GM23338 (cell line): ENCODE data around the gene TMEM101. TPM values are rescaled to one million over a fixed set of nuclear protein-coding genes. Genes with fewer than 3 reads are reported as not detected.

Experiments
- ATAC-seq: fragments of 200-7000 bp; cut with Tn5 transposase; 3 replicates; pipeline ENCODE4 v1.9.1; 2020
- DNase-seq: peaks from one replicate; pipeline ENCODE4 v3.0.0-alpha.2; 2015; ENCODE audit warnings: low spot score
- H2AFZ ChIP-seq: fragments of 200-600 bp; sonication (generic); 2 replicates; pipeline ENCODE4 v1.8.0; 2016; ENCODE audit warnings: antibody characterized with exemption, mild to moderate bottlenecking, moderate library complexity
- H3F3A ChIP-seq: fragments of 200-600 bp; sonication (generic); replicated peaks from 2 replicates; pipeline ENCODE4 v1.8.0; 2017; ENCODE audit warnings: antibody characterized with exemption, mixed run types, low read depth
- H3K27ac ChIP-seq: fragments of 200-600 bp; sonication (generic); 2 replicates; pipeline ENCODE4 v1.6.1; 2016; ENCODE audit warnings: low read depth
- H3K27me3 ChIP-seq: fragments of 200-600 bp; sonication (generic); 2 replicates; pipeline ENCODE4 v1.8.0; 2016; ENCODE audit warnings: mild to moderate bottlenecking, mixed run types, moderate library complexity; ENCODE audit not compliant: insufficient read depth
- H3K36me3 ChIP-seq: fragments of 200-600 bp; sonication (generic); 2 replicates; pipeline ENCODE4 v1.8.0; 2016; ENCODE audit warnings: mild to moderate bottlenecking; ENCODE audit not compliant: insufficient read depth
- H3K4me1 ChIP-seq: fragments of 200-600 bp; sonication (generic); 2 replicates; pipeline ENCODE4 v1.8.0; 2016; ENCODE audit warnings: mild to moderate bottlenecking, moderate library complexity; ENCODE audit not compliant: insufficient read depth
- H3K4me2 ChIP-seq: fragments of 200-600 bp; sonication (generic); 2 replicates; pipeline ENCODE4 v1.7.1; 2017; ENCODE audit warnings: mixed run types
- H3K4me3 ChIP-seq: fragments of 200-600 bp; sonication (generic); 2 replicates; pipeline ENCODE4 v1.6.1; 2016; ENCODE audit warnings: mixed run types
- H3K79me2 ChIP-seq: fragments of 200-600 bp; sonication (generic); replicated peaks from 2 replicates; pipeline ENCODE4 v1.8.0; 2017; ENCODE audit warnings: mild to moderate bottlenecking; ENCODE audit not compliant: insufficient read depth
- H3K9me2 ChIP-seq: fragments of 200-600 bp; sonication (generic); 2 replicates; pipeline ENCODE4 v1.8.0; 2017; ENCODE audit not compliant: insufficient read depth
- H4K20me1 ChIP-seq: fragments of 200-600 bp; sonication (generic); replicated peaks from 2 replicates; pipeline ENCODE4 v1.8.0; 2017; ENCODE audit warnings: mild to moderate bottlenecking; ENCODE audit not compliant: insufficient read depth
- H3K27ac Mint-ChIP-seq: 2 replicates; pipeline ENCODE4 v1.8.0; 2020; ENCODE audit warnings: inconsistent platforms, mild to moderate bottlenecking, moderate library complexity, mixed read lengths
- H3K27me3 Mint-ChIP-seq: 3 replicates; pipeline ENCODE4 v1.8.0; 2022; ENCODE audit warnings: low read depth, mild to moderate bottlenecking, moderate library complexity, mixed read lengths, inconsistent platforms; ENCODE audit not compliant: insufficient read depth, poor library complexity
- H3K36me3 Mint-ChIP-seq: 3 replicates; pipeline ENCODE4 v1.8.0; 2021; ENCODE audit warnings: low read depth, mild to moderate bottlenecking, inconsistent platforms, moderate library complexity, mixed read lengths
- H3K4me1 Mint-ChIP-seq: 3 replicates; pipeline ENCODE4 v1.8.0; 2020; ENCODE audit warnings: mild to moderate bottlenecking, inconsistent platforms, mixed read lengths
- H3K4me3 Mint-ChIP-seq: 3 replicates; pipeline ENCODE4 v1.8.0; 2021; ENCODE audit warnings: moderate library complexity, mild to moderate bottlenecking, inconsistent platforms, mixed read lengths
- H3K9me3 Mint-ChIP-seq: 3 replicates; pipeline ENCODE4 v1.8.0; 2020; ENCODE audit warnings: moderate library complexity, mild to moderate bottlenecking, inconsistent platforms, mixed read lengths
- CREB1 ChIP-seq: fragments of 250-450 bp; sonication (Bioruptor Pico); IDR thresholded peaks from 2 replicates; pipeline ENCODE4 v1.5.0; 2020; ENCODE audit warnings: low read depth, mild to moderate bottlenecking, moderate library complexity
- EZH2 ChIP-seq: fragments of 200-600 bp; sonication (generic); IDR thresholded peaks from one replicate; pipeline ENCODE4 v1.8.0; 2017; ENCODE audit warnings: antibody characterized with exemption, mild to moderate bottlenecking, low read depth; ENCODE audit not compliant: unreplicated experiment
- EZH2phosphoT487 ChIP-seq: fragments of 200-600 bp; sonication (generic); IDR thresholded peaks from one replicate; pipeline ENCODE4 v1.8.1; 2018; ENCODE audit warnings: antibody characterized with exemption; ENCODE audit not compliant: unreplicated experiment
- JUNB ChIP-seq: IDR thresholded peaks from one replicate; pipeline ENCODE4 v1.6.1; 2016; ENCODE audit warnings: antibody characterized with exemption; ENCODE audit not compliant: unreplicated experiment
- NANOG ChIP-seq: IDR thresholded peaks from 2 replicates; pipeline ENCODE4 v1.6.1; 2016; ENCODE audit warnings: antibody characterized with exemption, borderline replicate concordance
- POLR2AphosphoS5 ChIP-seq: IDR thresholded peaks from 2 replicates; pipeline ENCODE4 v1.6.1; 2016; ENCODE audit warnings: antibody characterized with exemption, low read depth
- STAT1 ChIP-seq: IDR thresholded peaks from one replicate; pipeline ENCODE4 v1.6.1; 2016; ENCODE audit warnings: antibody characterized with exemption; ENCODE audit not compliant: unreplicated experiment
- ZNF114 ChIP-seq: fragments of 250-450 bp; sonication (Bioruptor Pico); IDR thresholded peaks from 2 replicates; pipeline ENCODE4 v1.5.0; 2020; ENCODE audit warnings: mild to moderate bottlenecking, moderate library complexity
- ZNF331 ChIP-seq: fragments of 250-450 bp; sonication (Bioruptor Pico); IDR thresholded peaks from 2 replicates; pipeline ENCODE4 v1.5.0; 2020; ENCODE audit warnings: low read depth, mild to moderate bottlenecking, moderate library complexity
- polyA plus RNA-seq: library from polyadenylated mRNA; unstranded; fragments of >200 nt; fragmentation: Nextera tagmentation; extraction: Ambion mirVana; gene quantifications from 2 replicates; pipeline ENCODE4 v1.2.1, GENCODE V29; 2016
- total RNA-seq: library from RNA; depleted of rRNA; stranded (reverse); fragments of >200 nt; shearing (Covaris generic); gene quantifications from 2 replicates; pipeline ENCODE4 v1.2.3, GENCODE V29; 2014
- TF ChIP-seq, protein P1 (sequence below), 2 experiments: fragments of 200-600 bp in 1 of 2; sonication (generic) in 1 of 2; conservative IDR thresholded peaks; 2 replicates each; pipeline versions ENCODE4 v1.5.1 to v1.6.1; 2016 to 2017; ENCODE audit warnings: antibody characterized with exemption in 2 of 2, low read depth in 2 of 2, mild to moderate bottlenecking in 2 of 2, moderate library complexity in 1 of 2
- TF ChIP-seq, protein P2 (sequence below): fragments of 250-450 bp; sonication (Bioruptor Pico); IDR thresholded peaks from 2 replicates; pipeline ENCODE4 v1.5.0; 2020; ENCODE audit warnings: mild to moderate bottlenecking, moderate library complexity
- TF ChIP-seq, protein P3 (sequence below): IDR thresholded peaks from 2 replicates; pipeline ENCODE4 v1.6.1; 2016; ENCODE audit warnings: antibody characterized with exemption
- TF ChIP-seq, protein P4 (sequence below): IDR thresholded peaks from one replicate; pipeline ENCODE4 v1.6.1; 2018; ENCODE audit warnings: antibody characterized with exemption; ENCODE audit not compliant: unreplicated experiment

The TMEM101 gene
- total and polyA plus RNA-seq, 2 experiments from 2014 or later = 15.9 to 31.6 TPM

DNA sequence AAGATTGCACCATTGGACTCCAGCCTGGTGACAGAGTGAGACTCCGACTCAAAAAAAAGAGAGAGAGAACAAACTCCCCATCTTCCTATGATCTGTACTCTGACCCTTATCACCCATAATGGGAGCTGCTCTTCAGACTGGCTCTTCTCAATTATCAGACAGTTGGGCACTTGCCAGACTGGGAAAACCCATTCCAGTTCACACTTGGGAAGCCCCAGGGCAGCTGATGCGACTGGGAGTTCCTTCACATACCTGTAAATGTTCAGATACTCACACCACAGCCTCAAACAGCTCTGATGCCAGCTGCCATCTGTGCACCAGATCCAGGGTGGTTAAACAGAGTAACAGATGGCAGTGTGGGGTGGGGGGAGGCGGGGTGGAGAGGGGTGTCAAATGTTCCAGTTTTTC is 23.8 kb upstream of the TMEM101 start:
- Histone ChIP-seq H3F3A (0 out of 2 replicates have a peak, but pooled peaks cover 7% of the 10 kb centered on the region), H3K27ac (no peak overlapping the region), H3K79me2 (peaks cover 54% of the 10 kb centered on the region), H3K27me3 (no peaks in the 10 kb centered on the region), H3K4me3 (no peak overlapping the region), H4K20me1 (peaks cover 39% of the 10 kb centered on the region), H3K36me3 (peaks cover 49% of the 10 kb centered on the region), H3K9me2 (no peaks in the 10 kb centered on the region), H3K4me2 (no peak overlapping the region), H2AFZ (no peak overlapping the region), H3K4me1 (no peaks in the 10 kb centered on the region)
- ATAC-seq (no peak), DNase-seq (no peak)
- TF ChIP-seq, protein P1, sequence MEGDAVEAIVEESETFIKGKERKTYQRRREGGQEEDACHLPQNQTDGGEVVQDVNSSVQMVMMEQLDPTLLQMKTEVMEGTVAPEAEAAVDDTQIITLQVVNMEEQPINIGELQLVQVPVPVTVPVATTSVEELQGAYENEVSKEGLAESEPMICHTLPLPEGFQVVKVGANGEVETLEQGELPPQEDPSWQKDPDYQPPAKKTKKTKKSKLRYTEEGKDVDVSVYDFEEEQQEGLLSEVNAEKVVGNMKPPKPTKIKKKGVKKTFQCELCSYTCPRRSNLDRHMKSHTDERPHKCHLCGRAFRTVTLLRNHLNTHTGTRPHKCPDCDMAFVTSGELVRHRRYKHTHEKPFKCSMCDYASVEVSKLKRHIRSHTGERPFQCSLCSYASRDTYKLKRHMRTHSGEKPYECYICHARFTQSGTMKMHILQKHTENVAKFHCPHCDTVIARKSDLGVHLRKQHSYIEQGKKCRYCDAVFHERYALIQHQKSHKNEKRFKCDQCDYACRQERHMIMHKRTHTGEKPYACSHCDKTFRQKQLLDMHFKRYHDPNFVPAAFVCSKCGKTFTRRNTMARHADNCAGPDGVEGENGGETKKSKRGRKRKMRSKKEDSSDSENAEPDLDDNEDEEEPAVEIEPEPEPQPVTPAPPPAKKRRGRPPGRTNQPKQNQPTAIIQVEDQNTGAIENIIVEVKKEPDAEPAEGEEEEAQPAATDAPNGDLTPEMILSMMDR (conservative IDR thresholded peaks at IDR 0.05; ENCODE audit: low read depth in 2 of 2) = no peak
- no peak for TF ChIP-seq EZH2
- no peak for TF ChIP-seq POLR2AphosphoS5
- TF ChIP-seq CREB1 (CRISPR knock-in tag) = no peak
- TF ChIP-seq JUNB = no peak
- TF ChIP-seq NANOG = no peak
- TF ChIP-seq ZNF114 = no peak
- TF ChIP-seq, protein P2, sequence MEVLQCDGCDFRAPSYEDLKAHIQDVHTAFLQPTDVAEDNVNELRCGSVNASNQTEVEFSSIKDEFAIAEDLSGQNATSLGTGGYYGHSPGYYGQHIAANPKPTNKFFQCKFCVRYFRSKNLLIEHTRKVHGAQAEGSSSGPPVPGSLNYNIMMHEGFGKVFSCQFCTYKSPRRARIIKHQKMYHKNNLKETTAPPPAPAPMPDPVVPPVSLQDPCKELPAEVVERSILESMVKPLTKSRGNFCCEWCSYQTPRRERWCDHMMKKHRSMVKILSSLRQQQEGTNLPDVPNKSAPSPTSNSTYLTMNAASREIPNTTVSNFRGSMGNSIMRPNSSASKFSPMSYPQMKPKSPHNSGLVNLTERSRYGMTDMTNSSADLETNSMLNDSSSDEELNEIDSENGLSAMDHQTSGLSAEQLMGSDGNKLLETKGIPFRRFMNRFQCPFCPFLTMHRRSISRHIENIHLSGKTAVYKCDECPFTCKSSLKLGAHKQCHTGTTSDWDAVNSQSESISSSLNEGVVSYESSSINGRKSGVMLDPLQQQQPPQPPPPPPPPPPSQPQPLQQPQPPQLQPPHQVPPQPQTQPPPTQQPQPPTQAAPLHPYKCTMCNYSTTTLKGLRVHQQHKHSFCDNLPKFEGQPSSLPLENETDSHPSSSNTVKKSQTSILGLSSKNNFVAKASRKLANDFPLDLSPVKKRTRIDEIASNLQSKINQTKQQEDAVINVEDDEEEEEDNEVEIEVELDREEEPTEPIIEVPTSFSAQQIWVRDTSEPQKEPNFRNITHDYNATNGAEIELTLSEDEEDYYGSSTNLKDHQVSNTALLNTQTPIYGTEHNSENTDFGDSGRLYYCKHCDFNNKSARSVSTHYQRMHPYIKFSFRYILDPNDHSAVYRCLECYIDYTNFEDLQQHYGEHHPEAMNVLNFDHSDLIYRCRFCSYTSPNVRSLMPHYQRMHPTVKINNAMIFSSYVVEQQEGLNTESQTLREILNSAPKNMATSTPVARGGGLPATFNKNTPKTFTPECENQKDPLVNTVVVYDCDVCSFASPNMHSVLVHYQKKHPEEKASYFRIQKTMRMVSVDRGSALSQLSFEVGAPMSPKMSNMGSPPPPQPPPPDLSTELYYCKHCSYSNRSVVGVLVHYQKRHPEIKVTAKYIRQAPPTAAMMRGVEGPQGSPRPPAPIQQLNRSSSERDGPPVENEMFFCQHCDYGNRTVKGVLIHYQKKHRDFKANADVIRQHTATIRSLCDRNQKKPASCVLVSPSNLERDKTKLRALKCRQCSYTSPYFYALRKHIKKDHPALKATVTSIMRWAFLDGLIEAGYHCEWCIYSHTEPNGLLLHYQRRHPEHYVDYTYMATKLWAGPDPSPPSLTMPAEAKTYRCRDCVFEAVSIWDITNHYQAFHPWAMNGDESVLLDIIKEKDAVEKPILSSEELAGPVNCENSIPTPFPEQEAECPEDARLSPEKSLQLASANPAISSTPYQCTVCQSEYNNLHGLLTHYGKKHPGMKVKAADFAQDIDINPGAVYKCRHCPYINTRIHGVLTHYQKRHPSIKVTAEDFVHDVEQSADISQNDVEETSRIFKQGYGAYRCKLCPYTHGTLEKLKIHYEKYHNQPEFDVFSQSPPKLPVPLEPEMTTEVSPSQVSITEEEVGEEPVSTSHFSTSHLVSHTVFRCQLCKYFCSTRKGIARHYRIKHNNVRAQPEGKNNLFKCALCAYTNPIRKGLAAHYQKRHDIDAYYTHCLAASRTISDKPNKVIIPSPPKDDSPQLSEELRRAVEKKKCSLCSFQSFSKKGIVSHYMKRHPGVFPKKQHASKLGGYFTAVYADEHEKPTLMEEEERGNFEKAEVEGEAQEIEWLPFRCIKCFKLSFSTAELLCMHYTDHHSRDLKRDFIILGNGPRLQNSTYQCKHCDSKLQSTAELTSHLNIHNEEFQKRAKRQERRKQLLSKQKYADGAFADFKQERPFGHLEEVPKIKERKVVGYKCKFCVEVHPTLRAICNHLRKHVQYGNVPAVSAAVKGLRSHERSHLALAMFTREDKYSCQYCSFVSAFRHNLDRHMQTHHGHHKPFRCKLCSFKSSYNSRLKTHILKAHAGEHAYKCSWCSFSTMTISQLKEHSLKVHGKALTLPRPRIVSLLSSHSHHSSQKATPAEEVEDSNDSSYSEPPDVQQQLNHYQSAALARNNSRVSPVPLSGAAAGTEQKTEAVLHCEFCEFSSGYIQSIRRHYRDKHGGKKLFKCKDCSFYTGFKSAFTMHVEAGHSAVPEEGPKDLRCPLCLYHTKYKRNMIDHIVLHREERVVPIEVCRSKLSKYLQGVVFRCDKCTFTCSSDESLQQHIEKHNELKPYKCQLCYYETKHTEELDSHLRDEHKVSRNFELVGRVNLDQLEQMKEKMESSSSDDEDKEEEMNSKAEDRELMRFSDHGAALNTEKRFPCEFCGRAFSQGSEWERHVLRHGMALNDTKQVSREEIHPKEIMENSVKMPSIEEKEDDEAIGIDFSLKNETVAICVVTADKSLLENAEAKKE (CRISPR knock-in tag) = no peak
- no peak for TF ChIP-seq ZNF331 (CRISPR knock-in tag)
- no peak for TF ChIP-seq EZH2phosphoT487
- TF ChIP-seq, protein P3, sequence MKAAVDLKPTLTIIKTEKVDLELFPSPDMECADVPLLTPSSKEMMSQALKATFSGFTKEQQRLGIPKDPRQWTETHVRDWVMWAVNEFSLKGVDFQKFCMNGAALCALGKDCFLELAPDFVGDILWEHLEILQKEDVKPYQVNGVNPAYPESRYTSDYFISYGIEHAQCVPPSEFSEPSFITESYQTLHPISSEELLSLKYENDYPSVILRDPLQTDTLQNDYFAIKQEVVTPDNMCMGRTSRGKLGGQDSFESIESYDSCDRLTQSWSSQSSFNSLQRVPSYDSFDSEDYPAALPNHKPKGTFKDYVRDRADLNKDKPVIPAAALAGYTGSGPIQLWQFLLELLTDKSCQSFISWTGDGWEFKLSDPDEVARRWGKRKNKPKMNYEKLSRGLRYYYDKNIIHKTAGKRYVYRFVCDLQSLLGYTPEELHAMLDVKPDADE = no peak
- TF ChIP-seq, protein P4, sequence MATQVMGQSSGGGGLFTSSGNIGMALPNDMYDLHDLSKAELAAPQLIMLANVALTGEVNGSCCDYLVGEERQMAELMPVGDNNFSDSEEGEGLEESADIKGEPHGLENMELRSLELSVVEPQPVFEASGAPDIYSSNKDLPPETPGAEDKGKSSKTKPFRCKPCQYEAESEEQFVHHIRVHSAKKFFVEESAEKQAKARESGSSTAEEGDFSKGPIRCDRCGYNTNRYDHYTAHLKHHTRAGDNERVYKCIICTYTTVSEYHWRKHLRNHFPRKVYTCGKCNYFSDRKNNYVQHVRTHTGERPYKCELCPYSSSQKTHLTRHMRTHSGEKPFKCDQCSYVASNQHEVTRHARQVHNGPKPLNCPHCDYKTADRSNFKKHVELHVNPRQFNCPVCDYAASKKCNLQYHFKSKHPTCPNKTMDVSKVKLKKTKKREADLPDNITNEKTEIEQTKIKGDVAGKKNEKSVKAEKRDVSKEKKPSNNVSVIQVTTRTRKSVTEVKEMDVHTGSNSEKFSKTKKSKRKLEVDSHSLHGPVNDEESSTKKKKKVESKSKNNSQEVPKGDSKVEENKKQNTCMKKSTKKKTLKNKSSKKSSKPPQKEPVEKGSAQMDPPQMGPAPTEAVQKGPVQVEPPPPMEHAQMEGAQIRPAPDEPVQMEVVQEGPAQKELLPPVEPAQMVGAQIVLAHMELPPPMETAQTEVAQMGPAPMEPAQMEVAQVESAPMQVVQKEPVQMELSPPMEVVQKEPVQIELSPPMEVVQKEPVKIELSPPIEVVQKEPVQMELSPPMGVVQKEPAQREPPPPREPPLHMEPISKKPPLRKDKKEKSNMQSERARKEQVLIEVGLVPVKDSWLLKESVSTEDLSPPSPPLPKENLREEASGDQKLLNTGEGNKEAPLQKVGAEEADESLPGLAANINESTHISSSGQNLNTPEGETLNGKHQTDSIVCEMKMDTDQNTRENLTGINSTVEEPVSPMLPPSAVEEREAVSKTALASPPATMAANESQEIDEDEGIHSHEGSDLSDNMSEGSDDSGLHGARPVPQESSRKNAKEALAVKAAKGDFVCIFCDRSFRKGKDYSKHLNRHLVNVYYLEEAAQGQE = no peak
- no peak for TF ChIP-seq STAT1
- H3K27me3 Mint-ChIP-seq = no peaks in the 10 kb centered on the region
- H3K4me1 Mint-ChIP-seq = no peaks in the 10 kb centered on the region
- H3K9me3 Mint-ChIP-seq = no peaks in the 10 kb centered on the region
- peaks cover 61% of the 10 kb centered on the region for H3K36me3 Mint-ChIP-seq
- H3K4me3 Mint-ChIP-seq = no peak overlapping the region
- H3K27ac Mint-ChIP-seq = no peak overlapping the region
